Measurements from ENCODE around the gene CAST.

Gene CAST

DNA sequence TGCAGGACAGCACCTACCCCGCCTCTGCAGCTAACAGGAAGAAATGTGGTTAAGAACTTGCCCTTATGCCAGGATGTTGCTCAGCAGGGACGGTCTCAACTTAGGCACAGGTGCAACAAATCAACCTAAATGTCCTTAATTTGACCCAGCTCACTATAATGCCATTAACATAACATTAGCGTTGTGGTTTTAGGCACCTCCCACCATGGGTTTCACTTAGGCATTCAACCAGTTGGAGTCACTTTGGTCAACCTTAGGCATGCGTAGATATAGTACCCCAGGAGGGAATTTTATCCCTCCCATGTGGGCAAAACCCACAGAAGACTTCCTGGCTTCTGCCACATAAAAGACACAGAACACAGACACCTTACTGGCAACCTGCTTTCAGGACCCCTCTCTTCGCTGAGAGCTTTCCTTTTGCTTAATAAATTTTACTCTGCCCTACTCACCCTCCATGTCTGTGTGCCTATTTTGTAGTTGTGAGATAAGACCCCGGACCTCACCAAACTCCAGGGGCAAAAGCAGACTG lies 154.3 kb downstream of the CAST start:
- H3K4me3 ChIP-seq (ENCODE audit: low read depth, low read length), result no peak overlapping the region

DNA sequence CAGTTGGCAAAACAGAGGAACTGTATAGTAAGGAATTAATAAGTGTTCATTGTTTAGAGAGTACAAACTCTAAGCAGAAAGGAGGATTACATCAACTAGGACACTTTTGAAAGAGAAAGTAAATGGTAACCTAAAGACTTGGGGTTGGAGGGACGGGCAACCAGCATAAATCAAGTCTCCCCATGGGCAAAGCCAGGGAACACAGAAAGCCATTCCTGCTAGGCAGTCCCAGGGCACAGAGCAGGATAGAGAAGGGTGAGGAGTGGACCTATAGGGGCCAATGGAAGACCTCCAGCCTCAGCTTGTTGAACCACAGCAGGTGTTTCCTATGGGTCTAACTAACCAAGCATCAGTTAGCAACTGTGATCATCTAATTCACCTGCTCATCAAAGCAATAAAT lies 154.8 kb downstream of the CAST start:
- H3K4me3 ChIP-seq (ENCODE audit: low read depth, low read length), result no peak overlapping the region

DNA sequence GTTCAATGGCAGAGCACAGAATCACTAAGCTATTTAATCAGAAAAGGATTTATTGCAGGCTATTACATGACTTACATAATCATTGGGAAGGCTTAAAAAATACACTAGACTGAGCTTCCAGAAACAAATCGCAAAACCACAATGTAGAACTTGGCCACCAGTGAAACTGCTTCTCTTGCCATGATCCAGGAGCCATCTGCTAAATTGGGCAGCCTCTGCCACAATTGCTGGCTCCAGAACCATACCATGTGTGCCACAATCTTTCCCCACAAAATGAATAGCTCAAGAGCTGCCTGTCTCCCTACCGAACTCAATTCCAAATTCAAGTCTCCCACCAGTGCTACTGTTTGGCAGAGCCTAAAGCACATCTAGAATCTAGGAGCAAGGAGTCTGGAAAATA lies 155.3 kb downstream of the CAST start:
- H3K4me3 ChIP-seq (ENCODE audit: low read depth, low read length), result no peak overlapping the region

DNA sequence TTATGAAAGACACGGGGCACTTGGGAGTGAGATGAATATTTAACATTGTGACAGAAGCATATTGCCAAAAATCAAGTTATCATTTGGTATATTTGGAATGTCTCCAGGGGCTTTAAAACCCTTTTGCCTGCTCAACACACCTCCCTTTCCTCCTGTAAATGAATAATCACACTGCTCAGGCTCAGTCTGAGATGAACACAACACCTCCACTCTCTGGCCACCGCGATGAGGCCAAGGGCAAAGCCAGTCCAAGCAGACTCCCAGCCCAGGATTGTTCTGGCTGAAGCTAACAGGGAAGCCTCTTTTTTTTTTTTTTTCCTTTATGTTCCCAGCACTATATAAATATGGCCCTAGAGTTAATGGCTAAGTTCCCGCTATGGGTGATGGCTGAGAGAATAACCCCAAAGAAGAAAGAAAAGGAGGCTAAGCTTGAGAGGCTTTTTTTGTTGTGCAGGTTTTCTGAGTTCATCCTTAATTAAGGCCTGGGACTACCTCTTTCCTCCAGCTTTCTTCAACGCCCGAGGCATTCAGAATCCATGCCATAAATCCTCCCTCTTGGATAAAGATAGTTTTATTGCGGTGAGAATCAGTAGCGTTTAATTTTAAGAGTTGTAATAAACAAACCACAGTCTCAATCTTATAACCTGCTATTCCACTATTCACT lies 156.1 kb downstream of the CAST start:
- H3K4me3 ChIP-seq (ENCODE audit: low read depth, low read length), result no peak overlapping the region

DNA sequence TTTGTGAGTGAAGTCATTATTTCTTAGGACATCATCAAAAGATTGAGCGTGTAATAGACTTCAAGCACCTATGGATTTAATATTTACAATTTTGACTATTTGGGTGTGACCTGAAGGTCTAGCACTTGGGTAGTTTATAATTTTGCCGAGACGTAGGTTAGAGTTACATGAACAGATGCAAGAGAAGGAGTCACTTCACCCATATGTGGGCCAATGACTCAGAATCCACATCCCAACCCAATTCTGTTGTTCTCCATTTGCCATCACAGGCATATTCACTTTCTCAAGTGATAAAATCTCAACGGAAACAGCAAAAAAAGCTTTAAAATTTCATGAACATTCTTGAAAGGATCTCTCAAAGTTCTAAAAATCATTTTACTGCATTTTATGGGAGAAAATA lies 157.6 kb downstream of the CAST start:
- H3K4me3 ChIP-seq (ENCODE audit: low read depth, low read length), result no peak overlapping the region

DNA sequence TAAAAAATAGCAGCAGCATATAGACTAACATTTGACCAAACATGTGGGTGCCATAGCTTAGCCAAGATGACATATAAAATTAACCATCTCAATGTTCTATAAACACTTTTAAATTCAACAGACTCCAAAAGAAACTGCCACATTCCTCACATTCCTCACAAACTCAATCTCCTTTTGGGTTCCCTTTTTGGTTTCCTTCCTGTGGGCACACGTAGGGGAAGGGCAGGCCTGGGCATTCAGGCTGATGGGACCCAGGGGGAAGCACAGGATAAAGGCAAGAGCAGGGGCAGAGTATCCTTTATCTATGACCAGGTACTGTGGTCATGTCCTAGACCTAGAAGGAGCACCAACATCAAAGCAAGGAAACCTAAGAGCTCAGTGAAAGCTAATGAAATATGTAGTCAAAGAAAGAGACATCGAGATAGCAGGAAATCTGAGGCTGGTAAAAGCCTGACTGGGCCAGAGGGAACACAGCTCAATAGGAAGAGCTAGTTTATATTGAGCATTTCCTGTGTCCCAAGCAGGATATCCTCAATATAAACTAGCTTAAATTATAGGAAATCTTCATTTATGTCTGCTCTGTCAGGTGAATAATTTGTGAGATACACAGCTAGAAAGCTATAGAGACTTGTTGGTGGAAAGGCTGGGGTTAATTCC lies 159.2 kb downstream of the CAST start:
- no peak overlapping the region for H3K4me3 ChIP-seq (ENCODE audit: low read depth, low read length)

DNA sequence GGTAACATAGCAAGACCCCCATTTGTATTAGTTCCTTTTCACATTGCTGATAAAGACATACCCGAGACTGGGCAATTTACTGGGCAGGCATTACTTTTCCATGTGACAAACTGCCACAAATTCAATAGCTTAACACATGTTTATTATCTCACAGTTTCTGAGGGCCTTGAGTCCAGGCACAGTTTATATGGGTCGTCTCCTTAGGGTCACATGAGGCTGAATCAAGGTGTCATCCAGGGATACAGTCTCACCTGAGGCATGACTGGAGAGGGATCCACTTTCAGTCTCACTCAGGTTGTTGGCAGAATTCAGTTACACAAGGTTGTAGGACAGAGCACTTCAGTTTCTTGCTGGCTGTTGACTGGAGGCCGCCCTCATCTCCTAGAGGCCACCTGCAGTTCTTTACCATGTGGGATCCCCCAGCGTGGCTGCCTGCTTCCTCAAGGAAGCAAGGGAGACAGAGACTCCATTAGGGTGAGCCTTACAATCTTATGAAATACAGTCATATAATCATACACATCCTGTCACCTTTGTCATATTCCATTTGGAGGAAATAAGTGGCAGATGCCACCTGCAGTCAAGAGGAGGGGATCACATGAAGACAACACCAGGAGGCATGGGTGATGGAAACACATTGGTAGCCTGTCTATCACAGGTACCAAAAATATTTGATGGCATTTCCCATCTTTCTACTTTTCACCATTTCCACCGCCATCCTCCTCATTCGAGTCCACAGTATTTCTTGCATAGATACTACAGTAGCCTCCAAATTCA lies 160.7 kb downstream of the CAST start:
- no peak overlapping the region for H3K4me3 ChIP-seq (ENCODE audit: low read depth, low read length)

DNA sequence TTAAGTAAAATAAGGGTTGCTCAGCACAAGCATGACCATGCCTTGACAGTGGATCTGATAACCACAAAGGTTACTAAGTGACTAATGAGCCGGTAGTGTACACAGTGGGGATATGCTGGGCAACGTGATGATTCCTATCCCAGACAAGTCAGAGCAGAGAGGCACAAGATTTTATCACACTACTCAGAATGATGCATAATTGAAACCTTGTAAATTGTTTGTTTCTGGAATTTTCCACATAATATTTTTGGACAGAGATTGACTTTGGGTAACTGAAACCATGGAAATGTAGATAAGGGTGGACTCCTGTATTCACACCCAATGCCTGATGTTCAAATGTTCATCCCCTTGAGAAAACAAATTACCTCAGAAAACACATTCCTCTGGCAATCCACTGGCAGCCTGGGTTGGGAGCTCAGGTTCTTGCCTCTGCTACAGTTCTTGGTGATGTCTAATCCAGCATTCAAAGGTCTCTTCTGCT lies 161.8 kb downstream of the CAST start:
- H3K4me3 ChIP-seq (ENCODE audit: low read depth, low read length), result no peak overlapping the region
